HCT116 (cell line): ENCODE data around the gene ARHGEF6. TPM values are rescaled to one million over a fixed set of nuclear protein-coding genes. Genes with fewer than 3 reads are reported as not detected.

Source experiments
- ATAC-seq: fragments of 200-7000 bp; cut with Tn5 transposase; 2 replicates; pipeline ENCODE4 v1.9.1; 2020; ENCODE audit warnings: mild to moderate bottlenecking, moderate library complexity
- BruUV-seq: library from RNA; stranded (reverse); fragments of 400-500 nt; replicated peaks from 2 replicates; lab custom pipeline; 2021; lab: Mats Ljungman, UMichigan
- CTCF ChIA-PET: fragments of 300-600 bp; sonication (Branson Sonifier 250); formaldehyde crosslinking; loops from one replicate; lab custom pipeline; 2021; ENCODE audit warnings: antibody characterized with exemption; lab: Charles Lee
- POLR2A ChIA-PET: fragments of 300-600, 350-600 bp; sonication (Branson Sonifier 250); formaldehyde crosslinking; loops from one replicate; lab custom pipeline; 2021; ENCODE audit warnings: antibody characterized with exemption; lab: Charles Lee
- RAD21 ChIA-PET, 2 experiments: fragments of 300-600 bp; sonication (Branson Sonifier 250); formaldehyde crosslinking; loops; one replicate each; lab custom pipeline; 2023; ENCODE audit warnings: low total read pairs in 2 of 2; ENCODE audit not compliant: uncharacterized antibody in 2 of 2, unreplicated experiment in 2 of 2, low non-redundant PET in 1 of 2; lab: Charles Lee
- DNase-seq: peaks from one replicate; pipeline ENCODE4 v3.0.0-alpha.2; 2010; ENCODE audit warnings: low read depth, low spot score
- H2AFZ ChIP-seq: fragments of 200-600 bp; shearing (Covaris generic), sonication (generic); 2 replicates; pipeline ENCODE4 v1.6.1; 2017; ENCODE audit warnings: low read depth, mixed run types, mixed read lengths, antibody characterized with exemption, low read length; ENCODE audit not compliant: poor library complexity, severe bottlenecking
- H3K27ac ChIP-seq: 2 replicates; pipeline ENCODE4 v1.5.1; 2012; ENCODE audit warnings: low read depth, low read length
- H3K27me3 ChIP-seq: fragments of 200-600 bp; sonication (generic); 2 replicates; pipeline ENCODE4 v1.6.1; 2016; ENCODE audit warnings: mixed run types, low read length, mixed read lengths; ENCODE audit not compliant: insufficient read depth
- H3K36me3 ChIP-seq, 2 experiments: fragments of 200-500 bp in 1 of 2; fragments of 200-600 bp in 1 of 2; sonication (Bioruptor generic) in 1 of 2; sonication (generic) in 1 of 2; 2 replicates each; pipeline versions ENCODE4 v1.5.1 to v1.6.1; 2014 to 2016; ENCODE audit warnings: low read length in 2 of 2, inconsistent platforms in 1 of 2, mixed read lengths in 1 of 2, mixed run types in 1 of 2; ENCODE audit not compliant: insufficient read depth in 2 of 2, control insufficient read depth in 1 of 2
- H3K4me1 ChIP-seq, 2 experiments: fragments of 200-600 bp in 1 of 2; sonication (generic) in 1 of 2; 2 replicates each; pipeline versions ENCODE4 v1.5.1 to v1.6.1; 2012 to 2017; ENCODE audit warnings: low read length in 2 of 2, inconsistent platforms in 1 of 2, mild to moderate bottlenecking in 1 of 2, mixed read lengths in 1 of 2, mixed run types in 1 of 2, moderate library complexity in 1 of 2; ENCODE audit not compliant: insufficient read depth in 2 of 2, control insufficient read depth in 1 of 2
- H3K4me2 ChIP-seq: fragments of 200-600 bp; sonication (generic); 2 replicates; pipeline ENCODE4 v1.6.1; 2017; ENCODE audit warnings: mixed run types, low read length, mixed read lengths
- H3K4me3 ChIP-seq, 2 experiments: fragments of 200-600 bp in 1 of 2; sonication (generic) in 1 of 2; replicated peaks in 1 of 2; 2 replicates each; pipeline ENCODE4 v1.5.1; 2011 to 2016; ENCODE audit warnings: low read length in 2 of 2, control low read depth in 1 of 2, low read depth in 1 of 2, mild to moderate bottlenecking in 1 of 2, mixed read lengths in 1 of 2, mixed run types in 1 of 2
- H3K79me2 ChIP-seq: fragments of 200-600 bp; sonication (generic); 2 replicates; pipeline ENCODE4 v1.6.1; 2017; ENCODE audit warnings: mild to moderate bottlenecking, mixed run types, low read length, moderate library complexity, mixed read lengths; ENCODE audit not compliant: insufficient read depth
- H3K9ac ChIP-seq: fragments of 200-600 bp; sonication (generic); 2 replicates; pipeline ENCODE4 v1.6.1; 2016; ENCODE audit warnings: low read length, mixed read lengths
- H3K9me2 ChIP-seq: fragments of 200-600 bp; sonication (generic), shearing (Covaris generic); 2 replicates; pipeline ENCODE4 v1.6.1; 2017; ENCODE audit warnings: mixed run types, mild to moderate bottlenecking, moderate library complexity; ENCODE audit not compliant: insufficient read depth
- H3K9me3 ChIP-seq, 2 experiments: fragments of 200-500 bp in 1 of 2; fragments of 200-600 bp in 1 of 2; sonication (Bioruptor generic) in 1 of 2; sonication (generic) in 1 of 2; 2 replicates each; pipeline ENCODE4 v1.6.1; 2014 to 2017; ENCODE audit warnings: low read length in 2 of 2, mixed read lengths in 2 of 2, inconsistent platforms in 1 of 2, low read depth in 1 of 2, mild to moderate bottlenecking in 1 of 2, mixed run types in 1 of 2, moderate library complexity in 1 of 2; ENCODE audit not compliant: control insufficient read depth in 1 of 2, insufficient read depth in 1 of 2
- H4K20me1 ChIP-seq: fragments of 200-600 bp; sonication (generic), shearing (Covaris generic); 2 replicates; pipeline ENCODE4 v1.6.1; 2017; ENCODE audit warnings: mixed run types, mild to moderate bottlenecking, moderate library complexity; ENCODE audit not compliant: insufficient read depth
- CBX3 ChIP-seq: IDR thresholded peaks from 2 replicates; pipeline ENCODE4 v1.6.1; 2012; ENCODE audit warnings: low read depth
- EZH2phosphoT487 ChIP-seq: fragments of 200-600 bp; IDR thresholded peaks from 2 replicates; pipeline ENCODE4 v1.6.1; 2018; ENCODE audit warnings: antibody characterized with exemption, borderline replicate concordance
- FOSL1 ChIP-seq: IDR thresholded peaks from 2 replicates; pipeline ENCODE4 v1.6.1; 2012; ENCODE audit warnings: low read depth
- POLR2A ChIP-seq: IDR thresholded peaks from 2 replicates; pipeline ENCODE4 v1.7.0; 2011; ENCODE audit warnings: borderline replicate concordance; ENCODE audit not compliant: insufficient read depth, insufficient read length; ENCODE audit errors: extremely low read depth
- POLR2AphosphoS5 ChIP-seq: IDR thresholded peaks from 2 replicates; pipeline ENCODE4 v1.6.1; 2011; ENCODE audit warnings: mild to moderate bottlenecking, low read depth, low read length, moderate library complexity
- RAD21 ChIP-seq: IDR thresholded peaks from 2 replicates; pipeline ENCODE4 v1.6.1; 2012; ENCODE audit warnings: low read depth, mild to moderate bottlenecking
- REST ChIP-seq: IDR thresholded peaks from 2 replicates; pipeline ENCODE4 v1.6.1; 2012; ENCODE audit warnings: low read depth
- SP1 ChIP-seq: IDR thresholded peaks from 2 replicates; pipeline ENCODE4 v1.6.1; 2012; ENCODE audit warnings: low read depth
- TCF7L2 ChIP-seq: IDR thresholded peaks from 2 replicates; pipeline ENCODE4 v1.7.0; 2011; ENCODE audit warnings: borderline replicate concordance, inconsistent platforms; ENCODE audit not compliant: insufficient read depth, insufficient read length; ENCODE audit errors: extremely low read depth
- YY1 ChIP-seq: IDR thresholded peaks from 2 replicates; pipeline ENCODE4 v1.6.1; 2011; ENCODE audit warnings: low read length, low read depth, moderate library complexity, mild to moderate bottlenecking; ENCODE audit not compliant: insufficient replicate concordance; ENCODE audit errors: extremely low read depth
- ZNF274 ChIP-seq: fragments of 200-500 bp; sonication (Bioruptor generic); IDR thresholded peaks from 2 replicates; pipeline ENCODE4 v1.6.1; 2014; ENCODE audit warnings: mild to moderate bottlenecking, low read depth, low read length, inconsistent platforms
- intact Hi-C: fragments of 100-400 bp; cut with micrococcal nuclease; formaldehyde crosslinking; loops from 2 replicates; pipeline ENCODE4 v1.10.0; 2022
- total RNA-seq: library from RNA; stranded (reverse); gene quantifications from one replicate; pipeline ENCODE4 v1.2.1, GENCODE V29; 2021; ENCODE audit not compliant: unreplicated experiment
- TF ChIP-seq, protein P1 (sequence below): IDR thresholded peaks from 2 replicates; pipeline ENCODE4 v1.6.1; 2012

ARHGEF6 gene
- total RNA-seq, 1 experiment from 2014 or later = 1.9 TPM

DNA sequence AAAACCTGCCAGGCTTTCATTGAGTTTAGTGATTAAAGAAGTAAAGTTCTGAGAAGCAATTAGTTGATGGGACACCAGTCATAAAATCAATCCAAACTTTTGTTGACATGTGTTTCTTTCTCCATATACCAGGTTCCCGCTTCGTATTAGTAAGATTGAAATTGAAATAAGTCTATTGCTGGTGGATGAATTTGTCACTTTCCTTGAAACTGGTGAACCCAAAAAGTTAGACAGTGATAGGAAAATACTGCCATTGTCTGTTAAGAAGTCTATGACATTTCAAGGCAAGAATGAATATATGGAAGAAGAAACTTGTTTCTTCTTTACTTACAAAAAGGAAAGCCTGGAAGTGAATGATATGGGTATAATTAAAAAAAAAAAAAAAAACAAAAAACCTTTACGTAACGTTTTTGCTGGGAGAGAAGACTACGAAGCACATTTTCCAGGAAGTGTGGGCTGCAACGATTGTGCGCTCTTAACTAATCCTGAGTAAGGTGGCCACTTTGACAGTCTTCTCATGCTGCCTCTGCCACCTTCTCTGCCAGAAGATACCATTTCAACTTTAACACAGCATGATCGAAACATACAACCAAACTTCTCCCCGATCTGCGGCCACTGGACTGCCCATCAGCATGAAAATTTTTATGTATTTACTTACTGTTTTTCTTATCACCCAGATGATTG lies 132.9 kb downstream of the ARHGEF6 start, which contains the start of gene CD40LG:
Gene CD40LG, plus strand, starts transcription at position 482 of the 684 bp plus-strand sequence. Its CDS starts 91 bp downstream, at position 573.
- DNase-seq (no peak), ATAC-seq (no peak)
- ChIA-PET CTCF (no interaction called here), POLR2A (no interaction called here), RAD21 (no interaction called here)
- H3K4me1 ChIP-seq = no peaks in the 10 kb centered on the region
- intact Hi-C loops = no loop called here
- H3K4me3 ChIP-seq = no peak within 1 kb of the TSS
- H3K9me2 ChIP-seq = no peaks in the 10 kb centered on the region
- no peaks in the 10 kb centered on the region for H3K36me3 ChIP-seq
- TF ChIP-seq POLR2A (no peak), EZH2phosphoT487 (no peak), RAD21 (no peak), TCF7L2 (no peak), CBX3 (no peak), REST (no peak), FOSL1 (no peak), POLR2AphosphoS5 (no peak), ZNF274 (no peak), YY1 (no peak), SP1 (no peak)
- TF ChIP-seq, protein P1, sequence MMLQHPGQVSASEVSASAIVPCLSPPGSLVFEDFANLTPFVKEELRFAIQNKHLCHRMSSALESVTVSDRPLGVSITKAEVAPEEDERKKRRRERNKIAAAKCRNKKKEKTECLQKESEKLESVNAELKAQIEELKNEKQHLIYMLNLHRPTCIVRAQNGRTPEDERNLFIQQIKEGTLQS = no peak
- H3K4me2 ChIP-seq = no peak within 1 kb of the TSS
- no peaks in the 10 kb centered on the region for H3K27me3 ChIP-seq
- no peaks in the 10 kb centered on the region for H4K20me1 ChIP-seq
- no peaks in the 10 kb centered on the region for H3K79me2 ChIP-seq
- H2AFZ ChIP-seq = no peak within 1 kb of the TSS
- no peaks in the 10 kb centered on the region for H3K9me3 ChIP-seq
- BruUV-seq = no TSS peak
- no peak within 1 kb of the TSS for H3K27ac ChIP-seq
- H3K9ac ChIP-seq = no peak within 1 kb of the TSS
